ENCODE measurements around the gene SLCO2A1.

DNA sequence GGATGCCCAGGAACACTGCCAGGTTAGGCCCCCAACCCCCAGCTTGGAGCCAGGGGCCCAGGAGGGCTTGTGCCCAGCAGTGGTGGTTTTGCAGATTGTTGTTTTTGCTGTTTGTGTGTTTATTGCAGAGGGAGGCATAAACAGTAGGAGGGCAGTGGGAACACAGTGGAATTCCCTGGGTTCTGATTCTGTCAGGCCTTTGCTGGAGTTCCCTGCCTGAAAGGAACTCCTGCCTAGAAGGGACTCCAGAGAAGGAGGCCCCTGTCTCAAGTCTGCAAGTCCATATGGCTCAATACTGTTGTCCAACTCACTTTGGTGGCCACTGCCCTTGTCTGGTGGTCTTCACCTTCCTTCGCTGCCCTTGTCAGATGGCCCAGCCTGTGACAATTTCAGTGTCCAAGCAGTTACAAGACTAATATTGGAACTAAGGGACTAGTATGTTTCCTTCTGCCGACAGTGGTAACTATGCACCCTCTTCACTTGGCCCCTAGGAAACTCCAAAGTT, 86.6 kb downstream of the SLCO2A1 start:
- TF ChIP-seq, protein P1, sequence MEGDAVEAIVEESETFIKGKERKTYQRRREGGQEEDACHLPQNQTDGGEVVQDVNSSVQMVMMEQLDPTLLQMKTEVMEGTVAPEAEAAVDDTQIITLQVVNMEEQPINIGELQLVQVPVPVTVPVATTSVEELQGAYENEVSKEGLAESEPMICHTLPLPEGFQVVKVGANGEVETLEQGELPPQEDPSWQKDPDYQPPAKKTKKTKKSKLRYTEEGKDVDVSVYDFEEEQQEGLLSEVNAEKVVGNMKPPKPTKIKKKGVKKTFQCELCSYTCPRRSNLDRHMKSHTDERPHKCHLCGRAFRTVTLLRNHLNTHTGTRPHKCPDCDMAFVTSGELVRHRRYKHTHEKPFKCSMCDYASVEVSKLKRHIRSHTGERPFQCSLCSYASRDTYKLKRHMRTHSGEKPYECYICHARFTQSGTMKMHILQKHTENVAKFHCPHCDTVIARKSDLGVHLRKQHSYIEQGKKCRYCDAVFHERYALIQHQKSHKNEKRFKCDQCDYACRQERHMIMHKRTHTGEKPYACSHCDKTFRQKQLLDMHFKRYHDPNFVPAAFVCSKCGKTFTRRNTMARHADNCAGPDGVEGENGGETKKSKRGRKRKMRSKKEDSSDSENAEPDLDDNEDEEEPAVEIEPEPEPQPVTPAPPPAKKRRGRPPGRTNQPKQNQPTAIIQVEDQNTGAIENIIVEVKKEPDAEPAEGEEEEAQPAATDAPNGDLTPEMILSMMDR (IDR thresholded peaks at IDR 0.05): no peak
- no peak for TF ChIP-seq POLR2A (IDR thresholded peaks at IDR 0.05)
- no peak for TF ChIP-seq EP300 (IDR thresholded peaks at IDR 0.05)
- TF ChIP-seq POLR2AphosphoS5 (IDR thresholded peaks at IDR 0.05): no peak
